Umbilical cord (tissue), 2 donors: ENCODE results near the gene HS1BP3. TPM values are rescaled to one million over a fixed set of nuclear protein-coding genes. Genes with fewer than 3 reads are reported as not detected.

Experiments
- DNase-seq: peaks from one replicate; pipeline ENCODE4 v3.0.0-alpha.2; 2015; ENCODE audit warnings: low spot score
- total RNA-seq: library from RNA; depleted of rRNA; stranded (reverse); fragments of >200 nt; gene quantifications from one replicate; pipeline ENCODE4 v1.2.3, GENCODE V29; 2014; ENCODE audit warnings: low replicate concordance; ENCODE audit not compliant: insufficient read depth

Gene HS1BP3
- total RNA-seq, 1 donor from 2014 or later, result 18.5 TPM

DNA sequence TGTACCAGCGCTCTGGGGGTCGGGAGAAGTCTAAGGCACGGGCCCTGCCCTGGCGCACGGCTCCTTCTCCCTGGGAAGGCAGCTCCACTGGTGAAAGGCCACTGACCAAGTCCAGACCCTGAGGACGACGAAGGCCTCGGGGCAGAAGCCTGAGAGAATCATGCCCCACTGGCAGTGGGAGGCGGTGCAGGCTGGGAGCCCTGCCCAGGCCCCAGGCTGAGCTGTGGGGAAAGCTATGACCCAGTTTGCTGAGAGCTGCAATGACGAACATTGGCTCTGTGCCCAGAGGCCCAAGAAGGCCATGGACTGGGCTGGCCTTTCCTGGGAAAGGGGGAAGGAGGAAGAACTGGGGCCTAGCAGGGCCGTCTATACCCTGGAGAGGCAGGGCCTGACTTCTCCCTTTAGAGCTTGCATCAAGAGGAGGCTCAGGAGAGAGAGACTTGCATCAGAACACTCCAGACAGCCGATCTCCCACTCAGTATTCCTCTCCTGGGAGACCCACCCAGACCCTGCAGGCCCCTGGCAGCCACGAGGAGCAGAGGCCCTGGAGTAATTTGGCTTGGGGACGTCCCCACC lies 32.9 kb downstream of the HS1BP3 start:
- peak; percentile 100 for DNase-seq

- DNase-seq, result peak; percentile 85
These were observed 33.8 kb downstream of the HS1BP3 start for GRCh38 chr2:20617081-20617575.

DNA sequence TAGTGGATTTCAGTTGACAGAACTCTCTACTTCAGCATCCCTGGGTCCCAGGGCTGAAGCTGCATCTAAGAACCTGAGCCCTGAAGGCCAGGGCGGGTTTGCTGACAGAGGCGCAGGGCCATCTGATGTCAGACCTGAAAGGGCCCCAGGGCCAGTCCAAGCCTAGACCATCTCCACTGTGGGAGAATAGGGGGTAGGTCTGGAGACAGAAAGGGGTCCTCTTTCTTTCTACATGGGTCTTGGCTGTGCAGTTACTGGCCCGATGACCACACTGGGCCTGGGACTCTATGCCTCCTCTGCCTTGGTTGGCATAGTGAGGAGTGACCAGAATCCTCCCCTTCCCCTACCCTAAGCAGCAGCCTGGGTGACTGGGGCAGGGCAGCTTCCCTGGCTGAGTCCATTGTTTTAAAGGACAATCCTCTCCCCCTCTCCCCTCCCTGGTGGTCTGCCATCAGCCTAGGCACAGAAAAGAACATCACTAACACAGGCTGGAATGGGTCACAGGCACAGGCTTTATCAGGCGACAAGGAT lies 34.5 kb downstream of the HS1BP3 start:
- DNase-seq, result no peak

GRCh38 chr2:20615466-20616241 lies 35.2 kb downstream of the HS1BP3 start:
- no peak for DNase-seq

DNA sequence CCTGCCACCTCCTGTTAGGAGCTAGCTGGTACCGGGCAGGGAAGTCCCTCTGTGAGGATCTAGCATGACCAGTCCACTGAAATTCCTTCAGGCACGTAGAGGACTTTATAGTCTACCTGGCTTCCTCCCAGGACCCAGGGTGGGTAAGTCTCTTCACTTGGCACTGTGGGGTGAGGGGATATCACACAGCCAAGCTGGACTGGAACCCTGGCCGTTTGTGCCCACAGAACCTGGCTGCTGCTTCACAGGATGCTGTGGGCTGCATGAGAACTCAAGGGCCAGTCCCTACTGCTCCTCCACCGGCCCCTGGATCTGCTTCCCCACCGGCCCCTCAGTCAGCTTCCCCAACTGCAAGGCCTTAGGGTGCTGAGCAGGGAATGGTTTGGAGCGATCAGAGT lies 35.8 kb downstream of the HS1BP3 start:
- DNase-seq, result no peak

GRCh38 chr2:20614201-20615067 lies 36.5 kb downstream of the HS1BP3 start:
- DNase-seq, result peak; percentile 88

DNA sequence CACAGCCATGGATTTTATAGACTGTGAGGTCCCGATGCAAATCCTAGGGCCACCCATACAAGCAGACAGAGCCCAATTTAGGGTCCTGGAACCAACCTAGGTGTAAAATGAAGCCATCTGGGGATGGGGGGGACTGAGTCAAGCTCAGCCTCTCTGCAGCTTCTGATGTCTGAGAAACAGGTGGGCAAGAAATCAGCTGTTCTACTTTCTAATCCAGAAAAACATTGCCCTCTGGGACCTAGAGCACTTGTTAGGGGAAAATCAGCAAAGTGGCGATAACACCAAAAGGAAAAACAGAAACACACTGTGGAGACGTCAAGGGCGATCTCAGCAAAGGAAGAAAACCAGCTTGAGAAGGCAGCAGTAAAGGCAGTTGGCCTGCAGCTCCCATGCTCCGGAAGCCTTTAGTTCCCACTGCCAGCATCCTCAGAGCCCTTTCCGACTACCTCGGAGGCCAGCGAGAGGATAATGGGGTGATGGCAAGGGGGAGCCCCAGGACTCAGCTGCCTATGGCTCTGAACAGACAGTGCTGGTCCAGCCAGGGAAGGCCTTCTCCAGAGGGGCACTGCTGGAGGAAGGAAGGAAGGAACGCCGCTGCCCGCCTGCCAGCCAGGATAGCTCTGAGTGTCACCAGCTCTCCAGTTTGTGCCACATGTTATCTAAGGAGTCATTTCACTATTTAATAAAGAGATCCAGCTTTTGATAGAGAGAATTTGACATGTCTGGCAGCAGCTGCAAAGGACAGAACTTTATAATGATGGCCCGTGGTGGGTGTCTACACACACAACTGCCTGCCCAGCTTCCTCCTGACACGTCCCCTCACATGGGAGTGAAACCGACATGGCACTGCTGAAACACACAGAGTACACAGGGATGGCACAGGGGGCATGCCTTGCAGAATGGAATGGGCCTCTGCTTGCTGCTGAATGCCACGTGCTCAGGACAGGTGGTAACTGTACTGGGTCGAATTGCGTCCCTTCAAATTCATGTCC lies 37.7 kb downstream of the HS1BP3 start:
- no peak for DNase-seq

GRCh38 chr2:20611844-20612356 lies 39.0 kb downstream of the HS1BP3 start:
- DNase-seq, result no peak

GRCh38 chr2:20611077-20611843 lies 39.6 kb downstream of the HS1BP3 start:
- peak; percentile 88 for DNase-seq

GRCh38 chr2:20609995-20610357 lies 40.9 kb downstream of the HS1BP3 start:
- DNase-seq, result no peak

GRCh38 chr2:20609349-20609994 lies 41.4 kb downstream of the HS1BP3 start:
- DNase-seq, result peak; percentile 86

- no peak for DNase-seq
These were observed 42.1 kb downstream of the HS1BP3 start for GRCh38 chr2:20608666-20609348.

GRCh38 chr2:20607446-20607845 lies 43.5 kb downstream of the HS1BP3 start:
- no peak for DNase-seq

GRCh38 chr2:20606198-20606597 lies 44.7 kb downstream of the HS1BP3 start:
- DNase-seq, result no peak

DNA sequence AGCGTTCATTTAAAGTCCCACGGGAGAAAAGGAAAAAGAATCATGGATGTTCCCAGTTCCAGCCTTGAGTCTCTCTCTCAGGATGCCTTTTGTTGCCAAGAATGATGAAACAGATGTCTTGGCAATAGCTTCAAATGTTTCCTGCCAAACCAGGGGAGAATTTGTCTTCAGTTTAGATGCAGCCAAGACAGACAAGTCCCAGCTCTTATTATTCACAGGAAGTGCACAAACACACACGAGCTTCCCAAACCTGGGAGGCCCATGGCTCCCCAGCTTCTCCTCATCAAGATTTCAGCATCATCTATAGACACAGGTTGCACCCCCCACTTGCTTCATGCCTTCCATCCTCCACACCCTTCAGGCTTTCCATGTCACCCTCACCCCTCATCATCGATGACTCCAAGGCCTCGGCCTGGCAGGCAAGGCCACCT lies 45.9 kb downstream of the HS1BP3 start:
- DNase-seq, result peak; percentile 94

DNA sequence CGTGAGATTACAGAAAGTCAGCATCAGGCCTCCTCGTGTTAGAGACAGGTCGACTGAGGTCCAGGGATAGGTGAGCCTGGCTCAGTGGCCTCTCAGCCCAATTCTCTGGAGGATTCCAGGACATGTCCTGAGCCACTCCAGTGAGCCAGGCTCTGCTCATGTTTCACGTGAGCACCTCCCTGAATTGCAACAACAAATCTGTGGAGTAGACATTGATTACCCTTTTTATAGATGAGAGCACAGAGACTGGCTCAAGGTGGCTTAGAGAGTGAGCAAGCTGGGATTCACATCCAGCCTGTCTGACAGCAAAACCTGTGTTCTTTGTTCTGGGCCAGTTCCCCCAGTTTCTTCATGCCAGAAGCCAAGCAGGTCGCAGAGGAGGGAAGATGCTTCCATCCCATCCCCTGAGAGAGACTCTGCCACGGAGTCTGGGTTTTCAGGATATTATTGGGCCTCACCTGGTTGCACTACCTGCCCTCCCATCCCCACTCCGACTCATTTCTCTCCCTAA lies 46.4 kb downstream of the HS1BP3 start:
- no peak for DNase-seq

DNA sequence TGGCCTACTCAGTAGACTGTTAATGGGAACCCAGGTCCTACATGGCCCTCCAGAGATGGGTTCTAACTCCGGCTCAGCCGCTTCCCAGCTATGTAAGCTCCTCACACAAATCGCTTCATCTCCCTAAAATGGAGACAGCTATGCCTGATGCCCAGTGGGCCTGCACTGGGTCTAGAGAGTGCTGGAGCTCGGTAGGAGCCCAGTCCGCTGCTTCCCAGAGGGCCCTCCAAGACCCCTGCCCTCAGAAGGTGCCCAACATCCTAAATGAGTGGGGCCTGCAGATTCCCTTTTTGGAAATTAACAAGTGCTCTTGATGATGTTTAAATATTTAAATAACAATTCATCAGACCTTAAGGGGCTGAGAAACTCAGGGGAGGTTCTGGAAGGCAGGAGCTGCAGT lies 47.1 kb downstream of the HS1BP3 start:
- no peak for DNase-seq

DNA sequence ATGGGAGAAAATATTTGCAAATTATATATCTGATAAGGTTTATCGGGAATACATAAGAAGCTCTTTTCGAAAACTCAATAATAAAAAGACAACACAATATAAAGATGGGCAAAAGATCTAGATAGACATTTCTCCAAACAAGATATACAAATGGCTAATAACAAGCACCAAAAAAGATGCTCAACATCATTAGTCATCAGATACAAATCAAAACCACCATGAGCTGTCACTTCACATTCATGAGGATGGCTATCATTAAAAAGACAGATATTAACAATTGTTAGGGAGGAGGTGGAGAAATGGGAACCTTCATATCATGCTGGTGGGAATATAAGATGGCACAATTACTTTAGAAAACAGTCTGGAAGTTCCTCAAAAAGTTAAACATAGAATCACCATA lies 48.1 kb downstream of the HS1BP3 start:
- no peak for DNase-seq
